B cell (primary cell): Measurements from ENCODE around the gene FUT7. TPM values are rescaled to one million over a fixed set of nuclear protein-coding genes. Genes with fewer than 3 reads are reported as not detected.

Experiments
- ATAC-seq: fragments of 200-7000 bp; cut with Tn5 transposase; one replicate; pipeline ENCODE4 v1.10.0; 2021; ENCODE audit warnings: low read depth, mild to moderate bottlenecking, moderate number of reproducible peaks, moderate library complexity
- CTCF ChIA-PET: fragments of 350-600 bp; sonication (Branson Sonifier 250); formaldehyde crosslinking; loops from one replicate; lab custom pipeline; 2021; ENCODE audit warnings: antibody characterized with exemption, inconsistent platforms; lab: Charles Lee
- POLR2A ChIA-PET: fragments of 350-600 bp; sonication (Branson Sonifier 250); formaldehyde crosslinking; loops from one replicate; lab custom pipeline; 2021; ENCODE audit warnings: antibody characterized with exemption; lab: Charles Lee
- DNase-seq: peaks from one replicate; pipeline ENCODE4 v3.0.0; 2013
- H2AFZ ChIP-seq: 2 replicates; pipeline ENCODE4 v1.6.1; 2012; ENCODE audit warnings: mild to moderate bottlenecking, low read depth, low read length; ENCODE audit not compliant: insufficient read depth, poor library complexity, severe bottlenecking
- H3K27ac ChIP-seq, 2 donors: 1 replicate in 1 of 2; 2 replicates in 1 of 2; pipeline ENCODE4 v1.5.1; 2012 to 2013; ENCODE audit warnings: low read length in 2 of 2, mild to moderate bottlenecking in 2 of 2, moderate library complexity in 1 of 2
- H3K27me3 ChIP-seq, 4 experiments: fragments of 200-600 bp in 1 of 4; sonication (generic) in 1 of 4; replicated peaks in 1 of 4; 1 replicate in 2 of 4; 2 replicates in 2 of 4; pipeline versions ENCODE4 v1.6.1 to v1.7.0; 2013 to 2016; ENCODE audit warnings: low read length in 3 of 4, mild to moderate bottlenecking in 2 of 4, mixed read lengths in 1 of 4, moderate library complexity in 1 of 4; ENCODE audit not compliant: insufficient read depth in 4 of 4, control insufficient read depth in 3 of 4; ENCODE audit errors: control extremely low read depth in 1 of 4
- H3K36me3 ChIP-seq, 2 experiments: replicated peaks in 1 of 2; 1 replicate in 1 of 2; 2 replicates in 1 of 2; pipeline versions ENCODE4 v1.6.1 to v1.7.1; 2013; ENCODE audit warnings: low read length in 1 of 2; ENCODE audit not compliant: insufficient read depth in 2 of 2, control insufficient read depth in 1 of 2; ENCODE audit errors: control extremely low read depth in 1 of 2, extremely low read depth in 1 of 2
- H3K4me1 ChIP-seq, 2 donors: fragments of 200-600 bp in 1 of 2; sonication (generic) in 1 of 2; 1 replicate in 1 of 2; 2 replicates in 1 of 2; pipeline versions ENCODE4 v1.5.1 to v1.6.1; 2013 to 2017; ENCODE audit warnings: low read length in 2 of 2; ENCODE audit not compliant: control insufficient read depth in 2 of 2, insufficient read depth in 2 of 2
- H3K4me2 ChIP-seq: replicated peaks from 2 replicates; pipeline ENCODE3; 2012; ENCODE audit warnings: mild to moderate bottlenecking, low read depth, low read length; ENCODE audit not compliant: poor library complexity, severe bottlenecking
- H3K4me3 ChIP-seq, 5 experiments: fragments of 200-600 bp in 1 of 5; sonication (generic) in 1 of 5; 1 replicate in 3 of 5; 2 replicates in 2 of 5; pipeline versions ENCODE4 v1.5.1 to v1.7.0; 2011 to 2016; ENCODE audit warnings: low read length in 4 of 5, mild to moderate bottlenecking in 4 of 5, low read depth in 2 of 5, control low read depth in 1 of 5, moderate library complexity in 1 of 5; ENCODE audit not compliant: insufficient read depth in 1 of 5; ENCODE audit errors: control extremely low read depth in 1 of 5, extremely low read depth in 1 of 5
- H3K79me2 ChIP-seq: fragments of 200-600 bp; sonication (generic); one replicate; pipeline ENCODE4 v1.6.0; 2016; ENCODE audit warnings: low read length; ENCODE audit not compliant: control insufficient read depth, insufficient read depth
- H3K9ac ChIP-seq: fragments of 200-600 bp; sonication (generic); 2 replicates; pipeline ENCODE4 v1.6.1; 2017; ENCODE audit warnings: mild to moderate bottlenecking, low read length, moderate library complexity
- H3K9me3 ChIP-seq, 3 donors: one replicate each; pipeline versions ENCODE4 v1.6.1 to v1.7.1; 2013; ENCODE audit warnings: low read length in 2 of 3; ENCODE audit not compliant: control insufficient read depth in 2 of 3, insufficient read depth in 1 of 3; ENCODE audit errors: control extremely low read depth in 1 of 3
- H4K20me1 ChIP-seq: 2 replicates; pipeline ENCODE4 v1.6.0; 2012; ENCODE audit warnings: mild to moderate bottlenecking, low read length; ENCODE audit not compliant: insufficient read depth, control insufficient read depth, poor library complexity, severe bottlenecking
- H3K27ac Mint-ChIP-seq: one replicate; pipeline ENCODE4 v1.8.0; 2021; ENCODE audit warnings: mixed read lengths
- H3K27me3 Mint-ChIP-seq: one replicate; pipeline ENCODE4 v1.8.0; 2021; ENCODE audit warnings: mixed read lengths
- H3K4me1 Mint-ChIP-seq: one replicate; pipeline ENCODE4 v1.8.0; 2021; ENCODE audit warnings: mixed read lengths
- H3K4me3 Mint-ChIP-seq: one replicate; pipeline ENCODE4 v1.8.0; 2021; ENCODE audit warnings: mixed read lengths
- H3K9me3 Mint-ChIP-seq: one replicate; pipeline ENCODE4 v1.8.0; 2022; ENCODE audit warnings: mixed read lengths; ENCODE audit not compliant: insufficient read depth
- CTCF ChIP-seq: fragments of 200-600 bp; IDR thresholded peaks from one replicate; pipeline ENCODE4 v1.8.0; 2022; ENCODE audit warnings: antibody characterized with exemption, mild to moderate bottlenecking
- EZH2 ChIP-seq: IDR thresholded peaks from 2 replicates; pipeline ENCODE4 v1.6.1; 2012; ENCODE audit warnings: borderline replicate concordance, low read depth, mild to moderate bottlenecking, moderate library complexity, low read length; ENCODE audit not compliant: insufficient read depth, poor library complexity, severe bottlenecking
- WGBS: methylation state at CpG from one replicate; pipeline ENCODE4 v1.1.5; 2013; ENCODE audit warnings: missing lambda C conversion rate; ENCODE audit not compliant: insufficient coverage; 5-methylcytosine and 5-hydroxymethylcytosine counted together
- intact Hi-C: fragments of 100-400 bp; cut with micrococcal nuclease; formaldehyde crosslinking; loops from one replicate; pipeline ENCODE4 v1.10.0; 2022
- polyA plus RNA-seq: library from polyadenylated mRNA; depleted of rRNA; stranded (reverse); fragments of >200 nt; gene quantifications from 2 replicates; pipeline ENCODE4 v1.2.3, GENCODE V29; 2012
- total RNA-seq, 2 donors: library from RNA; stranded (reverse); fragments of 120-200 nt in 1 of 2; gene quantifications; 1 replicate in 1 of 2; 2 replicates in 1 of 2; pipeline versions ENCODE4 v1.2.3 to v1.2.4, GENCODE V29; 2013 to 2022

The FUT7 gene
- total and polyA plus RNA-seq, 2 donors (not counting 1 experiment from before 2014, with no cell fraction given): 7.3 to 8.2 TPM

GRCh38 chr9:136981588-136982231, 50.2 kb downstream of the FUT7 start:
- peaks cover 18% of the 10 kb centered on the region for H3K27me3 Mint-ChIP-seq
- Histone ChIP-seq H3K4me2 (no peak overlapping the region), H3K27me3 (peaks cover 0 to 81% (median 19%) of the 10 kb centered on the region in 4 experiments), H3K9me3 (peaks cover 0 to 13% (median 0%) of the 10 kb centered on the region in 3 donors), H3K4me3 (no peak overlapping the region), H3K9ac (no peak overlapping the region), H2AFZ (no peak overlapping the region), H3K4me1 (peaks cover 12 to 17% of the 10 kb centered on the region in 2 donors), H3K79me2 (no peaks in the 10 kb centered on the region), H3K36me3 (no peaks in the 10 kb centered on the region), H4K20me1 (no peaks in the 10 kb centered on the region), H3K27ac (no peak overlapping the region)
- WGBS: 87% methylated on average over 8 of the region's 17 CpGs
- no peaks in the 10 kb centered on the region for H3K9me3 Mint-ChIP-seq
- CTCF ChIA-PET: no interaction called here
- intact Hi-C loops: no loop called here
- no peak for DNase-seq
- no peak overlapping the region for H3K27ac Mint-ChIP-seq
- ATAC-seq: no peak
- peaks cover 7% of the 10 kb centered on the region for H3K4me1 Mint-ChIP-seq
- POLR2A ChIA-PET: interaction anchor here (0.6 kb wide), 1 partner anchor 14 kb away, joined by 3 read pairs; no protein-coding TSS in a partner anchor
- TF ChIP-seq CTCF (no peak), EZH2 (no peak)
- H3K4me3 Mint-ChIP-seq: no peak overlapping the region

- no peak overlapping the region for H3K27ac Mint-ChIP-seq
- Histone ChIP-seq H3K27ac (no peak overlapping the region), H2AFZ (no peak overlapping the region), H3K36me3 (no peaks in the 10 kb centered on the region), H3K4me2 (no peak overlapping the region), H4K20me1 (no peaks in the 10 kb centered on the region), H3K4me3 (no peak overlapping the region), H3K4me1 (peaks cover 12 to 17% of the 10 kb centered on the region in 2 donors), H3K27me3 (peaks cover 0 to 81% (median 19%) of the 10 kb centered on the region in 4 experiments), H3K9me3 (peaks cover 0 to 13% (median 0%) of the 10 kb centered on the region in 3 donors), H3K9ac (no peak overlapping the region), H3K79me2 (no peaks in the 10 kb centered on the region)
- POLR2A ChIA-PET: no interaction called here
- TF ChIP-seq EZH2: no peak
- no peak for TF ChIP-seq CTCF
- WGBS: 95% methylated on average over 8 of the region's 16 CpGs
- no peaks in the 10 kb centered on the region for H3K9me3 Mint-ChIP-seq
- peaks cover 19% of the 10 kb centered on the region for H3K27me3 Mint-ChIP-seq
- H3K4me1 Mint-ChIP-seq: peaks cover 4% of the 10 kb centered on the region
- CTCF ChIA-PET: no interaction called here
- no peak for DNase-seq
- no peak overlapping the region for H3K4me3 Mint-ChIP-seq
- intact Hi-C loops: no loop called here
- ATAC-seq: no peak
These were observed 51.0 kb downstream of the FUT7 start for GRCh38 chr9:136980669-136981478.
